ENCODE measurements around the gene SEPTIN5. TPM values are rescaled to one million over a fixed set of nuclear protein-coding genes. Genes with fewer than 3 reads are reported as not detected.

The SEPTIN5 gene
- total and polyA plus RNA-seq, 9 of the 15 experiments (the other 6 are each of a cell fraction or from before 2014, with no cell fraction given) = 0.03 to 195 (median 119) TPM

DNA sequence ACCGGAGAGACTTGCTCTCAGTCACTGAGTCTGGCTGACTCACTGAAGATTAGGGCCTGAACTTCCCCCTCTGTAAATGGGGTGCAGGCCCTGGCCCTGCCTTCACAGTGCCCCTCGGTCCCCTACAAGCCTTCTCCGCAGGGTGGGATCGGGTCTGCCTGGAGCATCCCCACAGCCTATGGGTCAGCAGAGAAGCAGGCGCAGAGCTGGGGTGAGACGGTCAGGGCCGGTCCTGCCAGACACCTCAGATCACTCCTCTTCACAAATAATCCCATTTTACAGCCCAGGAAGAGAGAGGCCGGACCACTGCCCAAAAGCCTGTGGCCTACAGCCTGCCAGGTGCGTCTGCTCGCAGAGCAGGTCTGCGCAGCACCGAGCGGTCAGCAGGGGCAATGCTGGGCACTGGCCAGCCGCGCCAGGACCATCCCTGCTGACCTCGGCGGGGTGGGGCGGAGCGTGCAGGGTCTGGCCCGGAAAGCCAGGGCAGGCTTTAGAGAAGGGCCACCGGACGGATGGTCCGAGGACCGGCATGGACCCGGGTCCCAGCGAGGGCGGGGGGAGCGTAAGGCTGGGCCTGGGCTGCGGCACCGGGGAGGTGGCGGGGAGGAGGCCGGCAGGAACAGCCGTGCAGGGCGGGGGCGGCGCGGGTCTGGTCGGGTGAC lies 522 bp upstream of the SEPTIN5 start (continued):
- TF ChIP-seq MBD1 (CRISPR knock-in tag; IDR thresholded peaks at IDR 0.05) = no peak
- TF ChIP-seq, protein P1, sequence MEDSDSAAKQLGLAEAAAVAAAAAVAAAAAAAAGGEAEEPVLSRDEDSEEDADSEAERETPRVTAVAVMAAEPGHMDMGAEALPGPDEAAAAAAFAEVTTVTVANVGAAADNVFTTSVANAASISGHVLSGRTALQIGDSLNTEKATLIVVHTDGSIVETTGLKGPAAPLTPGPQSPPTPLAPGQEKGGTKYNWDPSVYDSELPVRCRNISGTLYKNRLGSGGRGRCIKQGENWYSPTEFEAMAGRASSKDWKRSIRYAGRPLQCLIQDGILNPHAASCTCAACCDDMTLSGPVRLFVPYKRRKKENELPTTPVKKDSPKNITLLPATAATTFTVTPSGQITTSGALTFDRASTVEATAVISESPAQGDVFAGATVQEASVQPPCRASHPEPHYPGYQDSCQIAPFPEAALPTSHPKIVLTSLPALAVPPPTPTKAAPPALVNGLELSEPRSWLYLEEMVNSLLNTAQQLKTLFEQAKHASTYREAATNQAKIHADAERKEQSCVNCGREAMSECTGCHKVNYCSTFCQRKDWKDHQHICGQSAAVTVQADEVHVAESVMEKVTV (CRISPR knock-in tag; IDR thresholded peaks at IDR 0.05) = no peak
- TF ChIP-seq, protein P2, sequence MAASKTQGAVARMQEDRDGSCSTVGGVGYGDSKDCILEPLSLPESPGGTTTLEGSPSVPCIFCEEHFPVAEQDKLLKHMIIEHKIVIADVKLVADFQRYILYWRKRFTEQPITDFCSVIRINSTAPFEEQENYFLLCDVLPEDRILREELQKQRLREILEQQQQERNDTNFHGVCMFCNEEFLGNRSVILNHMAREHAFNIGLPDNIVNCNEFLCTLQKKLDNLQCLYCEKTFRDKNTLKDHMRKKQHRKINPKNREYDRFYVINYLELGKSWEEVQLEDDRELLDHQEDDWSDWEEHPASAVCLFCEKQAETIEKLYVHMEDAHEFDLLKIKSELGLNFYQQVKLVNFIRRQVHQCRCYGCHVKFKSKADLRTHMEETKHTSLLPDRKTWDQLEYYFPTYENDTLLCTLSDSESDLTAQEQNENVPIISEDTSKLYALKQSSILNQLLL (CRISPR knock-in tag; IDR thresholded peaks at IDR 0.05; ENCODE audit: borderline replicate concordance) = no peak
- TF ChIP-seq, protein P3, sequence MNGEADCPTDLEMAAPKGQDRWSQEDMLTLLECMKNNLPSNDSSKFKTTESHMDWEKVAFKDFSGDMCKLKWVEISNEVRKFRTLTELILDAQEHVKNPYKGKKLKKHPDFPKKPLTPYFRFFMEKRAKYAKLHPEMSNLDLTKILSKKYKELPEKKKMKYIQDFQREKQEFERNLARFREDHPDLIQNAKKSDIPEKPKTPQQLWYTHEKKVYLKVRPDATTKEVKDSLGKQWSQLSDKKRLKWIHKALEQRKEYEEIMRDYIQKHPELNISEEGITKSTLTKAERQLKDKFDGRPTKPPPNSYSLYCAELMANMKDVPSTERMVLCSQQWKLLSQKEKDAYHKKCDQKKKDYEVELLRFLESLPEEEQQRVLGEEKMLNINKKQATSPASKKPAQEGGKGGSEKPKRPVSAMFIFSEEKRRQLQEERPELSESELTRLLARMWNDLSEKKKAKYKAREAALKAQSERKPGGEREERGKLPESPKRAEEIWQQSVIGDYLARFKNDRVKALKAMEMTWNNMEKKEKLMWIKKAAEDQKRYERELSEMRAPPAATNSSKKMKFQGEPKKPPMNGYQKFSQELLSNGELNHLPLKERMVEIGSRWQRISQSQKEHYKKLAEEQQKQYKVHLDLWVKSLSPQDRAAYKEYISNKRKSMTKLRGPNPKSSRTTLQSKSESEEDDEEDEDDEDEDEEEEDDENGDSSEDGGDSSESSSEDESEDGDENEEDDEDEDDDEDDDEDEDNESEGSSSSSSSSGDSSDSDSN (IDR thresholded peaks at IDR 0.05; ENCODE audit: borderline replicate concordance in 1 of 2, low read depth in 2 of 2, low read length in 2 of 2) = peak in 1 of 2 experiments; percentile 75; a peak in 1 of 4 replicates
- no peak for TF ChIP-seq ZNF324 (CRISPR knock-in tag; IDR thresholded peaks at IDR 0.05)
- TF ChIP-seq, protein P4, sequence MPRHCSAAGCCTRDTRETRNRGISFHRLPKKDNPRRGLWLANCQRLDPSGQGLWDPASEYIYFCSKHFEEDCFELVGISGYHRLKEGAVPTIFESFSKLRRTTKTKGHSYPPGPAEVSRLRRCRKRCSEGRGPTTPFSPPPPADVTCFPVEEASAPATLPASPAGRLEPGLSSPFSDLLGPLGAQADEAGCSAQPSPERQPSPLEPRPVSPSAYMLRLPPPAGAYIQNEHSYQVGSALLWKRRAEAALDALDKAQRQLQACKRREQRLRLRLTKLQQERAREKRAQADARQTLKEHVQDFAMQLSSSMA (CRISPR knock-in tag; IDR thresholded peaks at IDR 0.05) = no peak
- TF ChIP-seq BDP1 (IDR thresholded peaks at IDR 0.05; ENCODE audit: insufficient read depth, insufficient read length) = no peak
- no peak for TF ChIP-seq ZNF830 (CRISPR knock-in tag; IDR thresholded peaks at IDR 0.05)
- TF ChIP-seq, protein P5, sequence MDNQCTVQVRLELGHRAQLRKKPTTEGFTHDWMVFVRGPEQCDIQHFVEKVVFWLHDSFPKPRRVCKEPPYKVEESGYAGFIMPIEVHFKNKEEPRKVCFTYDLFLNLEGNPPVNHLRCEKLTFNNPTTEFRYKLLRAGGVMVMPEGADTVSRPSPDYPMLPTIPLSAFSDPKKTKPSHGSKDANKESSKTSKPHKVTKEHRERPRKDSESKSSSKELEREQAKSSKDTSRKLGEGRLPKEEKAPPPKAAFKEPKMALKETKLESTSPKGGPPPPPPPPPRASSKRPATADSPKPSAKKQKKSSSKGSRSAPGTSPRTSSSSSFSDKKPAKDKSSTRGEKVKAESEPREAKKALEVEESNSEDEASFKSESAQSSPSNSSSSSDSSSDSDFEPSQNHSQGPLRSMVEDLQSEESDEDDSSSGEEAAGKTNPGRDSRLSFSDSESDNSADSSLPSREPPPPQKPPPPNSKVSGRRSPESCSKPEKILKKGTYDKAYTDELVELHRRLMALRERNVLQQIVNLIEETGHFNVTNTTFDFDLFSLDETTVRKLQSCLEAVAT (IDR thresholded peaks at IDR 0.05) = no peak
- TF ChIP-seq ZNF140 (CRISPR knock-in tag; IDR thresholded peaks at IDR 0.05) = no peak
- peak; percentile 68 for TF ChIP-seq KLF1 (tag; IDR thresholded peaks at IDR 0.05)
- TF ChIP-seq ZNF766 (CRISPR knock-in tag; conservative IDR thresholded peaks at IDR 0.05) = no peak
- no peak for TF ChIP-seq PTTG1 (tag; IDR thresholded peaks at IDR 0.05; ENCODE audit: low read depth)
- TF ChIP-seq ZNF121 (CRISPR knock-in tag; conservative IDR thresholded peaks at IDR 0.05) = no peak
- TF ChIP-seq ATF6 (CRISPR knock-in tag; IDR thresholded peaks at IDR 0.05) = no peak
- TF ChIP-seq PHF20 (IDR thresholded peaks at IDR 0.05; ENCODE audit: partially characterized antibody) = peak; percentile 79
